ENCODE measurements around the gene HHAT. TPM values are rescaled to one million over a fixed set of nuclear protein-coding genes. Genes with fewer than 3 reads are reported as not detected.

Gene HHAT
- total and polyA plus RNA-seq, 2 of the 13 experiments (the other 11 are each of a cell fraction or from before 2014, with no cell fraction given): 2.6 to 4.9 TPM

DNA sequence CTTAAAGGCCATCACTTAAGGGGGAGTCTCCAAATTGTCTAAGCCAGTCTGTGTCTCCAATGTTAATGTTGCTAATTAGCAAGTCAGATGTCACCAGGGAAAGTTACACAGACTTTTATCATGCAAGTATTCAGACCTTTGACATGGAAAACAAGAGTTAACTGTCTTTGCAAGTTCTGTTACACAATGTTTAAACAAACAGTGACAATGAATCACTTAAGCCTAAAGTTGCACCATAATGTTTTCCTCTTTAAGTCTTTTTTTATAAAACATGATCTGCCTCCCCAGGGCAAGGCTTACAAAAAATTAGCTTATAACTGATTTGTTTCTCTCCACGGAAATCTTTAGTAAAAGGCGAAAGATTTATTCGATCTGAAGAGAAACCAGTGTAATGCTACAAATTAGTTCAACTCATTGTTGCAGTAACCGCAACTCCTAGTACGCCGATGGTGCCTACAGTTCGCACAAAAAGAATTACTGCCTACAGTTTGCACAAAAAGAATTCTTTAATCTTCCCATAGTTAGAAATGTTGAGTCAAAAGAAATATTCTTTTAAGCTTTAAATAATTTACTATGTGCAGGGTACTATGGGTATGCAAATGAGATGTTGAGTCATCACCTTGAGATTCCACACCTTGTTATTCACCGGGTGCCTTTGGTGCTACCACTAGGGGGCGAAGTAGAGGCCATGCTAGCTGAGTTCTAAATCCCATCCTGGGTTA, 45.3 kb downstream of the HHAT start (continued):
- no peak for TF ChIP-seq ZNF280B (CRISPR knock-in tag; IDR thresholded peaks at IDR 0.05; ENCODE audit: borderline replicate concordance)
- TF ChIP-seq FOXA3 (CRISPR knock-in tag; IDR thresholded peaks at IDR 0.05): peak; percentile 94
- TF ChIP-seq AKAP8 (CRISPR knock-in tag; IDR thresholded peaks at IDR 0.05): no peak
- TF ChIP-seq, protein P1, sequence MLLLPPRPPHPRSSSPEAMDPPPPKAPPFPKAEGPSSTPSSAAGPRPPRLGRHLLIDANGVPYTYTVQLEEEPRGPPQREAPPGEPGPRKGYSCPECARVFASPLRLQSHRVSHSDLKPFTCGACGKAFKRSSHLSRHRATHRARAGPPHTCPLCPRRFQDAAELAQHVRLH (CRISPR knock-in tag; IDR thresholded peaks at IDR 0.05; ENCODE audit: borderline replicate concordance, low read depth): 0 out of 2 replicates have a peak, but pooled peaks have one; percentile 30
- TF ChIP-seq MYNN (CRISPR knock-in tag; IDR thresholded peaks at IDR 0.05; ENCODE audit: low read depth): no peak
- TF ChIP-seq, protein P2, sequence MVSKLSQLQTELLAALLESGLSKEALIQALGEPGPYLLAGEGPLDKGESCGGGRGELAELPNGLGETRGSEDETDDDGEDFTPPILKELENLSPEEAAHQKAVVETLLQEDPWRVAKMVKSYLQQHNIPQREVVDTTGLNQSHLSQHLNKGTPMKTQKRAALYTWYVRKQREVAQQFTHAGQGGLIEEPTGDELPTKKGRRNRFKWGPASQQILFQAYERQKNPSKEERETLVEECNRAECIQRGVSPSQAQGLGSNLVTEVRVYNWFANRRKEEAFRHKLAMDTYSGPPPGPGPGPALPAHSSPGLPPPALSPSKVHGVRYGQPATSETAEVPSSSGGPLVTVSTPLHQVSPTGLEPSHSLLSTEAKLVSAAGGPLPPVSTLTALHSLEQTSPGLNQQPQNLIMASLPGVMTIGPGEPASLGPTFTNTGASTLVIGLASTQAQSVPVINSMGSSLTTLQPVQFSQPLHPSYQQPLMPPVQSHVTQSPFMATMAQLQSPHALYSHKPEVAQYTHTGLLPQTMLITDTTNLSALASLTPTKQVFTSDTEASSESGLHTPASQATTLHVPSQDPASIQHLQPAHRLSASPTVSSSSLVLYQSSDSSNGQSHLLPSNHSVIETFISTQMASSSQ (IDR thresholded peaks at IDR 0.05; ENCODE audit: low read depth): peak; percentile 30; the same call in 1 of the 2 replicates
- TF ChIP-seq, protein P2 (CRISPR knock-in tag; IDR thresholded peaks at IDR 0.05; ENCODE audit: borderline replicate concordance): peak; percentile 70; the same call in 1 of the 2 replicates
- no peak for TF ChIP-seq ZNF570 (CRISPR knock-in tag; IDR thresholded peaks at IDR 0.05; ENCODE audit: borderline replicate concordance)
- peak; percentile 88; the same call in 1 of the 2 replicates for TF ChIP-seq FOXJ3 (CRISPR knock-in tag; IDR thresholded peaks at IDR 0.05; ENCODE audit: borderline replicate concordance)
- no peak for TF ChIP-seq HNRNPUL1 (IDR thresholded peaks at IDR 0.05; ENCODE audit: low read depth, low read length)
- TF ChIP-seq HOMEZ (CRISPR knock-in tag; IDR thresholded peaks at IDR 0.05; ENCODE audit: low read depth): peak; percentile 85
- peak; percentile 80; the same call in 1 of the 2 replicates for TF ChIP-seq SIX1 (CRISPR knock-in tag; IDR thresholded peaks at IDR 0.05; ENCODE audit: borderline replicate concordance)
- TF ChIP-seq ZNF782 (CRISPR knock-in tag; IDR thresholded peaks at IDR 0.05; ENCODE audit: borderline replicate concordance): no peak
- TF ChIP-seq ARID2 (CRISPR knock-in tag; IDR thresholded peaks at IDR 0.05; ENCODE audit: borderline replicate concordance): no peak
- TF ChIP-seq PAXIP1 (CRISPR knock-in tag; conservative IDR thresholded peaks at IDR 0.05): peak; percentile 89
- TF ChIP-seq KLF12 (CRISPR knock-in tag; IDR thresholded peaks at IDR 0.05; ENCODE audit: borderline replicate concordance): no peak
- TF ChIP-seq ETV6 (CRISPR knock-in tag; conservative IDR thresholded peaks at IDR 0.05): no peak
- TF ChIP-seq BCL6 (CRISPR knock-in tag; IDR thresholded peaks at IDR 0.05): peak; percentile 80
